HG03575 (cell line): Measurements from ENCODE around the gene EDIL3.
"Not testable (repeated sequence)": the region's sequence is repeated elsewhere in the genome, so short reads cannot be mapped to it uniquely, and the experiment has no call there.

ENCODE experiments used
- ATAC-seq: cut with Tn5 transposase; IDR thresholded peaks from one replicate; pipeline ENCODE4 v1.9.1; 2021; ENCODE audit not compliant: unreplicated experiment, insufficient number of reproducible peaks, low FRiP score; ENCODE audit errors: extremely low read depth

EDIL3 gene

DNA sequence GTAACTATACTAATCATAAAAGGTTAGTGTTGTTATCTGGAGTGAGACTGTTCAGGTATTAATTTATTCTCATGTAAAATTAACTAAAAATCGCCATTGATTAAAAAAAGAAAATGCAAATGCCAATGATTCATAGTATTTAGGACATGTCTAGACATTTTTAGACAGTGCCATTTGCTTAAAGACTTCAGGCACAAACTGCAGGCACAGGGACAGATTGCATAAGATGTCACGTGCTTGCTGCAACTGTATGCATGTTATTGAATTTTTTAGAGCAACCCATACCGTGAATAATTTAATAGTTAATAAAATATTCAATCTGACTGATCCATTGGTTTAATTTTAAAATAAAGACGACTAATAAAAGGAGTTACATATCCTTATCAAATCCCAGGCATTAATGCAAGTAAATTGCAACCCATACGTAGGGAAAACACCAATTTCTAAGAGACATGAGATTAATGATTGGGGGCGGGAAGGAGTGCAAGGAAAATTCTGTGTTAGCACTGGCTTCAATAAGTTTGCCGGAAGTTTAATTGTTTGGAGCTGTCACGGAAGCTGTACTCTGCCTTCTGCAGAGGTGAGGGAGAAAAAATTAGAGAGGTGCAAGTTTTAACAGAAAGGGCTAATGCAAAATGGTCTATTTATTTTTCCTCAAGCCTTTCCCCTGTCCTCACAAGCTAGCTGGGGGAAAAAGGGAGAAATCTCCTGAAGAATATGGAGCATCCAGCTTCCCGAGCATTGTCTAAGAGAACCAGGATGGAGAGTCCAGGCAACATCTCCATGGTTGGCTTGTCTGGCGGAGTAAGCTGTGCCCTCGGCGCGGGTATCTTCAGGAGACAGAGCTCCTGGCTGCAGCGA is 2.9 kb downstream of the EDIL3 start:
- ATAC-seq = no peak

DNA sequence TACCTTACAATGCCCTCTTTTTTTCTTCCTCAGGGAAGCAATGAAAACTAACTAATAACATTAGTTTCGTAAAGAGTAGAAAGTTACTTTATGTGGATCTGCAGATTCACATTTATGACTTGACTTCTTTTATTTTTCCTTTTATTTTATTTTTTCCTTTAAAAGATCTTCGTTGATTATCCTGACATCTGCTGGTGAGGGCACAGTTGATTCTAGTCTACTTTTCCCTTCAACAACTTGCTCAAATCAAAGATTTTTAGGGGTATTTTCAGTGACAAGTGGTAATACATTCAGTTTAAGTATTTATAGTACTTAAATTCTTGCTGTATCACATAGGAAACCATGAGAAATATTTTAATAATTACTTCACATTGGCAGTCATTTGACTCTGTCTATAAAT is 4.9 kb downstream of the EDIL3 start:
- no peak for ATAC-seq

DNA sequence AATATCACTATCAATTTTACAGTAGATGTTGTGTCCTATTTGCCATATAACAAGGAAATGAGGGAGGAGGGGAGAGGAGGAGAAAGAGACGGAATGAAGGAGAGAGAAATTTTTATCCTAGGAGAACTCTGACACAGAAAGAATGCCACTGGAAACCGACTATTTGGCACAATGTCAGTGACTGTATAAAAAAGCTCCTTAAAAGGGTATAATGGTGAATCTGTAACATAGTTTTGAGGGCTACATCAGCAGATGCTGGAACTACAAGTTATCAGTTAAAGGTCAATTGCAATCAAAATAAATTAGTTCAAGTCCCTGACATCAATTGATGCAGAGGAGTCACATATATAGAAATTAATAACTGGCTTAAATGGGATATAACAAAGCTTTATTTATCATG is 5.7 kb downstream of the EDIL3 start:
- no peak for ATAC-seq

DNA sequence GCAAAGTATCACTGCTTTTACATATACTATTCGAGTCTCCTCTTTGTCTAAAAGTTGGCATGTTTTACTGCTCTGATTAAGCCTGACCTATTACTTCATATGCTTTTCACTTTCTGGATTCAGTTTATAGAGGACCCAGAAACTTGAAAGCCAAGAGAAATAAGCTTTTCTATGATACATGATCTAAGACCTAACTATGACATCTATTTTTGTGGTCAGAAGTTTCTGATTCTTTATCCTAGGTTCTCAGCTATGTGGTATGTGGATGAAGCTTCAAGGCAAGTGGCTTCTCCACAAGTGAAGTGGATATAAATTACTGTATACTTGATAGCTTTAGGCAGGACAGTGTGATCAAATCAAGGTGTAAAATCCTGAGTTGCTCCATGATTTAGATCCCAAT is 6.3 kb downstream of the EDIL3 start:
- no peak for ATAC-seq

DNA sequence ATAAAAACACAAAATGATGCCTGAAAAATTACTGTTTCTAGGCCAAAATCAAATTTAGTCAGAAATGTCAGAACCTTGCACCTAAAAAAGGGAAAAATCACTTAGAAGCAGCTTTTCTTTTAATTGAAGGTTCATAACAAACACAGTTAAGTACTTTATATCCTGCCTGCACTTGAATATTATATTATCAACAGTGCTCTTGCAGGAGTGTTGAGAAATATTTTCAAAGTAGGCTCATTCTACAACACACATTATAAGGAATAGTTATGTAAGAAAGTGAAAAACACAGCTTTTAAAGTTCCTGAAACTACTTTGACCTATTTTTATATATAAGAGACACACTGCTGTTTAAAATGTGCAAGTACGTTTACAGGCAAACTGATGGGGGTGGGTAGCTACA is 8.3 kb downstream of the EDIL3 start:
- ATAC-seq = no peak

DNA sequence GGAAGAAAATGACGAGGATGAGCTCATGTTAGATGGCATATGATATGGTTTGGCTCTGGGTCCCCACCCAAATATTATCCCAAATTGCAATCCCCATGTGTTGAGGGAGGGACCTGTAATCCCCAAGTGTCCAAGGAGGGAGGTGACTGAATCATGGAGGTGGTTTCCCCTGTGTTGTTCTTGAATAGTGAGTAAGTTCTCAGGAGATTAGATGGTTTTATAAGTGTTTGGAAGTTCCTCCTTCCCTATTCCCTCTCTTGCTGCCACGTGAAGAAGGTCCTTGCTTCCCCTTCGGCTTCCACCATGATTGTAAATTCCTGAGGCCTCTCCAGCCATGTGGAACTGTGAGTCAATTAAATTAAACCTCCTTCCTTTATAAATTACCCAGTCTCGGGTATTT is 10.1 kb downstream of the EDIL3 start:
- ATAC-seq = no peak

DNA sequence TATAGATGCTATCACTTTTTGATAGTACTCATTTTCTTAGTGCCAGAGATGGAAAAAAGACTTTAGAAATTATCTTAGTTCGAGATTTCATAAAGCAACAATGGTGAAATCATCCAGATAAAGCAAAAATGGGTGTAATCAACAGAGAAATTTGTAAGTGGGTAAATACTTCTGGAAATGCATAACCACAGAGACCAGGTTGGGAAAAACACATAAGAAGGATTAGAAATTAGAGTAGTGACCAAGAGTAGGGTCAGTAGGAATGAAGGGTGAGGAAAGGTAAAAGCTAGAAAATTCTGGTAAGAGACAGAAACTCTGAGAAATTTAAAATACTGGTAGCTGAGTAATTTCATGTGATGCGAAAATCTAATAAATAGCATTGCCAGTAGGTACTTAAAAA is 11.2 kb downstream of the EDIL3 start:
- no peak for ATAC-seq

DNA sequence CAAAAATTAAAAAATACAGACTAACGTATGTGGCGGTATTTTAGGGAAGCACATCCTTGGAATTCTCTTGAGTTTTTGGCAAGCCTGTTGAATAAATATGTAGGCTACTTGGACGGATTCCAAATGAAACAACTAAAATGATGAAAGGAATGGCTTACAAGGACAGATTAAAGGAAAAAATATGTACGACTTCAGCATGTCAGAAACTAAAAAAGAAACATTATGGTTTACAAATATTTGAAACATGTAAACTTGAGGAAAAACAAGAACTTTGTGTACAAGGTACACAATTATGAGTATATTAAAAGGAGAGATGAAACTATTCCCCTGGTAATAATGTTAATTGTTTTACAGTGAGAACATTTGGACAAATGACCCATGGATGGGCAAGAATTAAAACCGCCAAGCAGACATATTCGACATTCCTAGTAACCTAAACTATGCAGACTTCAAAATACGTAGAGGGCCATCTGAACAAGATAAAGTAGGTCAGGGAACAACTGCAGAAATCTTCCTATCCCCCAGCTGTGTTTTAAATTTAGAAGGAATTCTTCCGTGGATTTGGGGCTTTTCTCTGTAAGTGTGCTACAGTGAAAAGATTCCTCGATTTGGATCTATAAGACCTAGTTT is 12.5 kb downstream of the EDIL3 start:
- no peak for ATAC-seq

DNA sequence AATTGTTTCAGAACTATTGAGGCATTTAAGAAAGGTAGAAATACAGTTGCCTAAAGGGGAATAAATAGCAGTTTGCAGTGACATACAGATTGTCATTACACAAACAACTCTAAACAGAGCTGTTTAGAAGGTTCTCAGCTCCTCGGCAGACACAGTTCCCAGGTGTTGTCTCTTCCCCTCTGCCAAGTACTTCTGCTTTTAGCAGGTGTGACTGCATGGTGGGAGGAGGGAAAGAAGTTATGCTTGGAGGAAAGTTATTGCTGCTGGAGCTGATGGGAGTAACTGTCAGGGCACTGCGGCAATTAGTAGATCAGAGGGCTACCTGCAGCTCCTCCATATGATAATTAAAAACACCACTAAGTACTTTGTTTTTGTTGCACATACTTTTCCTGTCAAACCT is 14.5 kb downstream of the EDIL3 start:
- no peak for ATAC-seq

DNA sequence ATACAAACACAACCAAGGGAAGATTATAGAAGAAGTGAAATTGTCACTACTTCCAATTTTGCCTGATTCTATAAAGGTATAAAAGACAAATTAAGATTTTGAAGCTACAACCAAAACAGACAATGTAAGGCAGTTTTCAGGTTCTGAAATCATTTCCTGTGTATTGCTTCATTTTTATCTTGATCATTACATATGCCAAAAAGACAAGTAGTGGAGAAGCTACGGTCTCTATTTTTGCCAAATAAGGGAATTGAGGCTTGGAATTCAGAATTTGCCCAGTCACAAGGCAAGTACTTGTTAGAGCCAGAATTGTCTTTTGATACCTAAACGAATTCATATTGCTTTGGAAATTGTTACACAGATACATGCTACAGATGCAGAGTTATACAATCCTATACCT is 20.6 kb downstream of the EDIL3 start:
- no peak for ATAC-seq

DNA sequence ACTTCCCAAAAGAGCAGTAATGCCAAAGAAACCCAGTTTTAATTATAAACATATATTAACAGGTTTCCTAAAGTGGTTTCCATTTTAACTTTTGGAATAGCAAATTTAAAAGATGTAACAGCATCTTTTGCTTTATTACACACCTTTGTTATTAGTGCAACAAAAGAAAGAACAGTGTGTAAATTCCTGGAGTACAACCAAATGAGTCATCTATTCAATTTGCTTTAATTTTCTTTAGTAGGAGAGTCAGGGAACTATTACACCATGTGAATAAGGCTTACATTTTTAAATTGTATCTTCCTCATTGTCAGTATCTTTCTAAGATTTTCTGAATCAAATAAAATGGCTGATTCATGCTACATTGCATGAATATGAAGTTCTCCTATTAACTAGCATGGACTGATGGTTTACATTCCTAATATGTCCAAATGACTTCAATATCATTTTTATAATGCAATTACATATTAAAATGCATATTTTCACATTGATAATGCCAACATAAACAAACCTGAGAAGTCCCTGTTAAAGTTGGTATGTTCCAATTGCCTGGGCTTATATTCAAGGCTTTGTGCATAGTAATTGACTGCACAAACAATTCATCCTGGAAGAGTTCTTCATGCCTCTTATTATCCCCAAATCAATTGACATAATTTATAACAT is 22.5 kb downstream of the EDIL3 start:
- ATAC-seq = no peak

DNA sequence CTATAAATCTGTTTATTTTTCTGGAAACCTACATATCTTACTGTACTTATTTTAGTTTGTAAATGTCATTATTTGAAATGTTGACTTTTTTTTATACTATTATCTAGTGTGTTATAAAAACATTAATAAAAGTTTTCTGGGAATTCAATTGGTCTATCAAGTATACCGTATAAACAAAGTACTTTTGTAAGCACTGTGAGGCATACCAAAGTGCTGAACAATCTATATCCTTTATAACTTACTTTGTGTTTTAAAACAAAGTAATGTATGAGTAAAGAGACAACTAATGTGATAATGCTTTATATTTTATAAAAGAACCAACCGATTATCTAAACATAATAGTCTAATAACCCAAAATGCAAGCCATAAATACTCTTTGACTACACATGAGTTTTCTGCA is 23.1 kb downstream of the EDIL3 start:
- ATAC-seq = no peak

DNA sequence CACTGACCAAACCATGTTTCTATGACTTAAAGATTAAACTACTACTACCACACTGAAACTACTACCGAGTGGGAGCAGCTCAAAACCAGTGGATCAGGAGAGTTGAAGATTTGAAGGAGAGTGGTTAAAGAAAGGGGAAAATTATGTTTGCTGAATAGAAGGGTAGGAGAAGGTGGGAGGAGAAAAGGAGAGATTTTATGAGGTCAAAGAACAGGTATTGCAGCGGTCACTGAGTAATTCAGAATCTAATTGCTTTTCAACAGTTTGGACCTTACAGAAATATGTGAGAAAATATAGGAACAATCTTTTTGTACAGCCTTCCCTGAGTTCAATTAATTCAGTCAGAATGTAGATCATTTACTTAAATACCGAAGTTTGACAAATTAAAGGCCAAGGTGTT is 24.6 kb downstream of the EDIL3 start:
- ATAC-seq = no peak

DNA sequence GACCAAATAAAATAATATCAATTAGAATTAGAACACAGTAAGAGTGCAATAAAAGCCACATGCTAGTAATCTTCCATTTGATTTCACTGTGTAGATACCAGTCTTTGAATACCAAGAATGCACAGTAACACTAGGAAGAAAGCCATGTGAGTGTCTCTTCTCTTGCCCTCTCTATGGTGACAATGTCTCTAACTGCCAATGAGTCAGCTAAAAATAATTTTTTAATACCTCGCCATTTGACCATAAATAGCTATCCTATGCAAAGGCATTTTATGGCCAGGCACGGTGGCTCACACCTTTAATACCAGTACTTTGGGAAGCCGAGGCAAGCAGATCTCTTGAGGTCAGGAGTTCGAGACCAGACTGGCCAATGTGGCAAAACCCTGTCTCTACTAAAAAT is 30.6 kb downstream of the EDIL3 start:
- ATAC-seq = no peak

DNA sequence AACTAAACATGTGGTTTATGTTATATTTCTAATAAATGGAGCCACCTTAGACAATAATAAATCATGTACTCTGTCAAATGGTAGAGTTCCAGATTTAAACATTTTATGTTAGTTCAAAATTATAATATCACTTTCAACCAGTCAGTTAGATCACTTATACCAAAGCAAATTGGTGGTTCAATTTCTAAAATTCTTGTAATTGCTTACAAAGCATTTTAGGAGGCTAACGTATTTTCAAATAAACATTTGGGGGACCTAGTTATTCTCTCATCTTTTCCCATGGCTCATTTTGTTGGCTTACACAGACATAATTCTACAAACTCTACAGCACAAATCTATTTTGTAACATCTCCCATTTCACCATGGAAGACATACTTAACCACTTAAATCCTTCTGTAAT is 39.9 kb downstream of the EDIL3 start:
- no peak for ATAC-seq

DNA sequence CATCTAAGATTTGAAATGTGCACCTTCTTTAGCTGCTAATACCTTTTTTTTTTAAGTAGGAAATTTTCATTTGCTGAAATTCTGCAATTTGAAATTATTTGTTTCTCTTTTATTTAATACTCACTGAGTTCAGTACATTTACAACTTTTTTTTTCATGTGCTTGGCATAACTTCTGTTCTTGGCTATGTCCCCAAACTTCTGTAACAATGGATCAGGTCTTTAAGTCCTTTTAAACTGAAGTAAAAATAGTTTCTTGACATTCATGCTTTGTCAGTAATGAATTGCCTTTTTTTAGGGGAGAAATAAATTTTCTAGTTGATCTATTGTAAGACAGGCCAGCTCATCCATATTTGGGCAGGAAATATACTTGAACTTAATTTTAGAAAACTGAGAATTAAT is 41.5 kb downstream of the EDIL3 start:
- no peak for ATAC-seq

DNA sequence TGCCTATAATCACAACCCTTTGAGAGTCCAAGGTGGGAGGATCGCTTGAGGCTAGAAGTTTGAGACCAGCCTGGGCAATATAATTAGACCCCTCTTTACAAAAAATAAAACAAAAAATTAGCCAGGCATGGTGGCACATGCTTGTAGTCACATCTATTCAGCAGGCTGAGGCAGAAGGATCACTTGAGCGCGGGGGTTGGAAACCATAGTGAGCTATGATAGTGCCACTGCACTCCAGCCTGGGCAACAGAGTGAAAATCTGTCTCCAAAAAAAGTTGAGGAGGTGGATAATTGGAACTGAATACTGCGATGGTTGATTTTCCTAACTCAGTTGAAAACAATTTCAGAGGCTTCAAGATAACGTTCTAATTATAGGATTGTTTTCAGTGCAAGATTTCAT is 52.6 kb downstream of the EDIL3 start:
- ATAC-seq = no peak

DNA sequence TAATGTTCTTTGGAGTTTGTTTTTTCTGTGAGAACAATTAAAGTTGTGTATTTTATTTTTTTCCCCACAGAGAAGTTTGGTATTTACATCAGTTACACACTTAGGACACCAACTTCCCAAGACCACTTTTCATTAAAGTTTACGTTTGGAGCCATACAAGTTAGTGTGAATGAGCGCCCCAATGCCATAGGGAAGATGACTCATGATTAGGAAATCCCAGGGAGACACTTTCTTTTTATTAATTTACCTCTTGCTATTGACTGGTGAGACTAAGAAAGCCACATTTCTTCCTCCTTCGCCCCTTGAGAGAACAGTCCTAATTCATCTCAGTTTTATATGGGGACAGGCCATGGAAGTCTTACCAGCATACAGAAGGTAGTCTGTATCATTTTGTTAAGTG is 57.1 kb downstream of the EDIL3 start:
- ATAC-seq = no peak

DNA sequence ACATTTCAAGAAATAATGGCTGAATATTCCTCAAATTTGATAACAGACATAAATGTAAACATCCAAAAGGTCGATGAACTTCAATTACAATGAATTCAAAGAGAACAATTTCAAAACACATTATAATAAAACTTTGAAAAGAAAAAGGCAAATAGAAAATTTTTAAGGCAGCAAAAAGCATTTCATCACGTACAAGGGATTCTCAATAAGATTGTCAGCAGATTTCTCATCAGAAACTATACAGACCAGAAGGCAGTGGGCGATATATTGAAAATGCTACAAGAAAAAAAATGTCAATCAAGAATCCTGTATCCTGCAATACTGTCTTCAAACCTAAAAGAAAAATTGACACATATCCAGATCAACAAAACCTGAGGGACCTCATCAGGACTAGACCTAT is 62.0 kb downstream of the EDIL3 start:
- ATAC-seq = no peak

DNA sequence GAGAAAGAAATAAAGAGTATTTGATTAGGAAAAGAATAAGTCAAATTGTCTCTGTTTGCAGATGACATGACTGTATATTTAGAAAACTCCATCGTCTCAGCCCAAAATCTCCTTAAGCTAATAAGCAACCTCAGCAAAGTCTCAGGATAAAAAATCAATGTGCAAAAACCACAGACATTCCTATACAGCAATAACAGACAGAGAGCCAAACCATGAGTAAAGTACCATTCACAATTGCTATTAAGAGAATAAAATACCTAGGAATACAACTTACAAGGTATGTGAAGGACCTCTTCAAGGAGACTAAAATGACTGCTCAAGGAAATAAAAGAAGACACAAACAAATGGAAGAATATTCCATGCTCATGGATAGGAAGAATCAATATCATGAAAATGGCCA is 66.9 kb downstream of the EDIL3 start:
- ATAC-seq = not testable (repeated sequence)
